HG03521 (cell line): Measurements from ENCODE around the gene SLC28A3.
"Not testable (repeated sequence)": the region's sequence is repeated elsewhere in the genome, so short reads cannot be mapped to it uniquely, and the experiment has no call there.

ENCODE experiments used
- ATAC-seq: cut with Tn5 transposase; IDR thresholded peaks from one replicate; pipeline ENCODE4 v1.9.1; 2021; ENCODE audit warnings: mild to moderate bottlenecking, moderate library complexity; ENCODE audit not compliant: unreplicated experiment

The SLC28A3 gene, protein sequence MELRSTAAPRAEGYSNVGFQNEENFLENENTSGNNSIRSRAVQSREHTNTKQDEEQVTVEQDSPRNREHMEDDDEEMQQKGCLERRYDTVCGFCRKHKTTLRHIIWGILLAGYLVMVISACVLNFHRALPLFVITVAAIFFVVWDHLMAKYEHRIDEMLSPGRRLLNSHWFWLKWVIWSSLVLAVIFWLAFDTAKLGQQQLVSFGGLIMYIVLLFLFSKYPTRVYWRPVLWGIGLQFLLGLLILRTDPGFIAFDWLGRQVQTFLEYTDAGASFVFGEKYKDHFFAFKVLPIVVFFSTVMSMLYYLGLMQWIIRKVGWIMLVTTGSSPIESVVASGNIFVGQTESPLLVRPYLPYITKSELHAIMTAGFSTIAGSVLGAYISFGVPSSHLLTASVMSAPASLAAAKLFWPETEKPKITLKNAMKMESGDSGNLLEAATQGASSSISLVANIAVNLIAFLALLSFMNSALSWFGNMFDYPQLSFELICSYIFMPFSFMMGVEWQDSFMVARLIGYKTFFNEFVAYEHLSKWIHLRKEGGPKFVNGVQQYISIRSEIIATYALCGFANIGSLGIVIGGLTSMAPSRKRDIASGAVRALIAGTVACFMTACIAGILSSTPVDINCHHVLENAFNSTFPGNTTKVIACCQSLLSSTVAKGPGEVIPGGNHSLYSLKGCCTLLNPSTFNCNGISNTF

DNA sequence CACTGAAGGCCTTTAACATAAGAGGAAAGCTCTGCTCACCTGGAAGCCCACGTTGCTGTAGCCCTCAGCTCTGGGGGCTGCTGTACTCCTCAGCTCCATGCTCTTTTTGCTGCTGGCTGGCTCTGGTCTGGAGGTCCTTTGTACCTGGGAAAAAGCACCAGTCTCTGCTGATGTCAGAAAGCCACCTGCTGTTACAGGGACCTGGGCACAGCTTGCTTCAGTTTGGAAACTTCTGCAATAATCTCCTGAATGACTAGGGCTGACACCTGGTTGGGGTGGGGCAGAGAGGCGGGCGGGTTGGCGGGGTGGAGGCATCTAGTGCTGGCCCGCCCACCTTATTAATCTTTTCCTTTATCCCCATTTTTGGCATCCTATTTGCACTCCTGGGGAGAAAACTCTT, at the start of gene SLC28A3:
TSS of gene SLC28A3 (minus strand) at position 224 of the 400 bp plus-strand sequence. CDS start at position 99, 125 bp downstream.
- no peak for ATAC-seq

DNA sequence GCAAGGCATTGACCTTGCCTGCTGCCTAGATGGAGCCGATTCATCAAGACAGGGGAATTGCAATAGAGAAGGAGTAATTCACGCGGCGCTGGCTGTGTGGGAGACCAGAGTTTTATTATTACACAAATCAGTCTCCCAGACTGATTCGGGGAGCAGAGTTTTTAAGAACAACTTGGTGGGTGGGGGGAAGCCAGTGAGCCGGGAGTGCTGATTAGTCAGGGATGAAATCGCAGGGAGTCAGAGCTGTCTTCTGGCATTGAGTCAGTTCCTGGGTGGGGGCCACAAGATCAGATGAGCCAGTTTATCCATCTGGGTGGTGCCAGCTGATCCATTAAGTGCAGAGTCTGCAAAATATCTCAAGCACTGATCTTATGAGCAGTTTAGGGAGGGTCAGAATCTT, 49.7 kb upstream of the SLC28A3 start:
- not testable (repeated sequence) for ATAC-seq

- ATAC-seq, result no peak
These were observed 47.3 kb upstream of the SLC28A3 start for GRCh38 chr9:84387821-84388220.

- no peak for ATAC-seq
These were observed 46.2 kb upstream of the SLC28A3 start for GRCh38 chr9:84386753-84387152.

DNA sequence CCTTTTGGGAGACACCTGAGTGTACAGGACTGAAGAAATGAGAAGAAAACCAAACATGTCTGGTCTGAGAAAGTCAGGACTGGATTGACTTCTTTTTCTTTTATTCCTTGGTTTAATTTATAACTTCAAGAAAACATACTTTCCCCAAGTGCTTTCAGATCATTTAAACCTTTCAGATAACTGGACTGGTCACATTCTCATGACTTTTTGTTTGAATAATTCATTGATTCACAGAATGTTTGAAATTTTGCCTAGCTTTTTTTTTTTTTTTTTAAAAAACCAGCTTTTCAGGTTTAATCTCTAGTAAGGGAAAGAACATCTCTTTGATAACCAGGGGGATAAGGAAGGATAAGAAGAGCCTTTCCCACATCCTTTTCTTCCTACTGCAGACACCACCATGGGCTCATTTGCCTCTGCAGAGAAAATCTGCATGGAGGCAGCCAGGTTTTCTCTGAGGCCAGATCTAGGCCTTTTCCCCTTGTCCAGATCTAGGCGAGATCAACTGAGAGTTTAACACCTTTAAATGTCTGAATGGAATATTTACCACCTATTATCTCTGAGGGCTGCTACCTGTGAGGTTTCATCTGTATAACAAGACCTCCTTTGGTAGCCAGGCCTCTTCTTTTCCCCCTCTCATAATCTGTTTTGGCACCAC, 45.0 kb upstream of the SLC28A3 start:
- no peak for ATAC-seq

DNA sequence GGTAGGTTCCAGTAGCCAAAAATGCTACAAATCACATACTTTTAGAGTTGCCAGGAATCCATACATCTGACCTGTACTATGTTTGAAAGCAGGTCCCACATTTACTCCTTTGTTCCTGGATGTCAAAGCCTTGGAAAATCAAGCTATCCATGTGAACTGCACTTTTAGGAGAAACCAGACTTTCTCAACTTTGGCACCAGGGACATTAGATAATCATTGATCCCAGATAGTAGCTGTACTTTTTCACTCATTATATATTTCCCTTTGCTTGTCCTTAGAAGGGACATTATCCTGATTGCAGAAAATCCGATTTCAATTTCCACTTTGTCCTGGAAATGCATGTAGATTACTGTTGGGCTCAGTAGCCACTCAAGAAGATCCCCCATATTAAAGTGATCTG, 44.1 kb upstream of the SLC28A3 start:
- ATAC-seq, result no peak

GRCh38 chr9:84383178-84383577, 42.6 kb upstream of the SLC28A3 start:
- no peak for ATAC-seq

DNA sequence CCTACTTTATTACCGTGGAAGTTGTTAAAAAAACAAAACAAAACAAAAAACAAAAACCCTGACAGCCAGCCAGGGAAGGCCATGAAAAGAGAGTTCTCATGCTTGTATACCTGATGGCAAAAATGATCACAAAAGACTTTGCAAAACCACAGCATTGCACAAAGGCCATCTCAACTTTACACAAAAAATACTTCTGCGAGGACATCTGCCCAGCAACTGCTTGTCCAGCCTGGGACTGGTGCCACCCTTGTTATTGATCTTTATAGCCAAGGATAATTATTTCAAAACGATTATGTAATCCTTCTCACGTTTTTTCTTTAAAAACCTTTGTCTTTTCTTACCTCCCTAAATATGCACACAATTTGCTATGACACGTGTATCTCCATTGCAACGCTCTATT, 42.2 kb upstream of the SLC28A3 start:
- no peak for ATAC-seq

- ATAC-seq, result no peak
These were observed 41.0 kb upstream of the SLC28A3 start for GRCh38 chr9:84381508-84381907.

DNA sequence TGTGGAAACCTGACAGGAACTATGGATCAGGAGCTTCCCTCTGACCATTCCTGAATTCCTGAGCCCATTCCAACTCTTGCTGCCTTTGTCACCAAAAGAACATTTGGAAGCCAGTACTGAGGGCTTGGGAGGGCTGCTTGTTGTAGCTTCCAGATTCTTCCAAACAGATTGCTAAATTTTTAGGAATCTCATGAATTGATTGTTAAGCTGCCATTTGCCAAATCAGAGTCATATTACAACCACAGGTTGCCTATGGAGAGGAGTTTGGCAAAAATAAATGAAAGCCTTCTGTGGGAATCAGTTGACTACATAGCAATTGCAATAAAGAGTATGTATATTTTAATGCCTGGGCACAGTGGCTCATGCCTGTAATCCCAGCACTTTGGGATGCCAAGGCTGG, 39.2 kb upstream of the SLC28A3 start:
- no peak for ATAC-seq

- ATAC-seq, result no peak
These were observed 35.4 kb upstream of the SLC28A3 start for GRCh38 chr9:84375954-84376353.

GRCh38 chr9:84374516-84374915, 34.0 kb upstream of the SLC28A3 start:
- no peak for ATAC-seq

DNA sequence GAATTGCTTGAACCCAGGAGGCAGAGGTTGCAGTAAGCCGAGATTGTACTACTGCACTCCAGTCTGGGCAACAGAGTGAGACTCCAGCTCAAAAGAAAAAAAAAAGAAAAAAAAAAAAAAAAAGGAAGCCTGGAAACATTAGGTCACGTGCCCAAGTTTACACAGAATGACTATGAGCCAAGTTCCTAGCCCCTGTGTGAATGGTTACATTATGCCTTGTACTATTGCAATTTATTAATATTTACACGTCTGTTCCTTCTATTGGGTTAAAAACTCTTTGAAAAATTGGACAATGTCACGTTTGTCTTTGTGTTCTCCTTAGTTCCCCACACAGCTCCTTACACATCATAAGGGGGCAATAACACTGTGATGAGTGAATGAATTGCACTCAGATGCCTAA, 33.5 kb upstream of the SLC28A3 start:
- ATAC-seq, result no peak

- no peak for ATAC-seq
These were observed 31.2 kb upstream of the SLC28A3 start for GRCh38 chr9:84371737-84372136.

- no peak for ATAC-seq
These were observed 28.0 kb upstream of the SLC28A3 start for GRCh38 chr9:84368601-84369000.

DNA sequence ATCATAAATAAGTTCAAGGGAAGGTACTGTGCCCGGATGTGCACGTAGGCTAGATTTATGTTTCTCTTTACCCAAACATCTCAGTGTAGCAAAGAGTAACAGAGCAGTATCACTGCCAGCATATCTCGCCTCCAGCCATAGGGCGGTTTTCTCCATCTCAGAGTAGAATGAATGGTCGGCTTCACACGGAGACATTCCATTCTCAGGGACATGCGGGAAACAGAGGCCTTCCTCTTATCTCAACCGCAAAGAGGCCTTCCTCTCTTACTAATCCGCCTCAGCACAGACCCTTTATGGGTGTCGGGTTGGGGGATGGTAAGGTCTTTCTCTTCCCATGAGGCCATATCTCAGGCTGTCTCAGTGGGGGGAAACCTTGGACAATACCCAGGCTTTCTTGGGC, 27.2 kb upstream of the SLC28A3 start:
- not testable (repeated sequence) for ATAC-seq

DNA sequence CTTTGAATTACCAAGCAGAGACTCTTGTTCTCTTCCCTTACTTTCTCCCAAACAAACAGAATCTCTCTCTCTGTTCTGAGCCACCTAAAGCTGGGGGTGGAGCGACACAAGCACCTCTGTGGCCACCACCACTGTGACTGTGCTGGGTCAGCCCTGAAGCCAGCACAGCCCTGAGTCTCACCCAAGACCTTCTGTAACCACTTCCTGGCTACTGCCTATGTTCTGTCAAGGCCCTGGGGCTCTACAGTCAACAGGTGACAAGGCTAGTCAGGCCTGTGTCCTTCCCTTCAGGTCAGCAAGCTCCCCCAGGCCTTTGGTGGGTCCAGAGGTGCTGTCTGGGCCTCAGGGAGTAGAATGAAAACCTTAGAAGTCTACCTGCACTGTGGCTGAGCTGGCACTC, 26.1 kb upstream of the SLC28A3 start:
- ATAC-seq, result no peak

DNA sequence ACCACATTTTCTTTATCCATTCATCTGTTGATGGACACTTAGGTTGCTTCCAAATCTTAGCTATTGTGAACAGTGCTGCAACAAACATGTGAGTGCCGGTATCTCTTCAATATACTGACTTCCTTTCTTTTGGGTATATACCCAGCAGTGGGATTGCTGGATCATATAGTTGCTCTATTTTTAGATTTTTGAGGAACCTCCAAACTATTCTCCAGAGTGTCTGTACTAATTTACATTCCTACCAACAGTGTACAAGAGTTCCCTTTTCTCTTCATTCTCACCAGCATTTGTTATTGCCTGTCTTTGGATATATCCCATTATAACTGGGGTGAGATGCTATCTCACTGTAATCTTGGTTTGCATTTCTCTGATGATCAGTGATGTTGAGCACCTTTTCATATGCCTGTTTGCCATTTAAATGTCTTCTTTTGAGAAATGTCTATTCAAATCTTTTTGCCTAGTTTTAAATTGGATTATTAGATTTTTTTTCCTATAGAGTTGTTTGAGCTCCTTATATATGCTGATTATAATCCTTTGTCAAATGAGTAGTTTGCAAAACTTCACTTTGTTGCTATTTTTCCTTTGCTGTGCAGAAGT, 24.4 kb upstream of the SLC28A3 start:
- ATAC-seq, result not testable (repeated sequence)

GRCh38 chr9:84361645-84362044, 21.1 kb upstream of the SLC28A3 start:
- ATAC-seq, result no peak

DNA sequence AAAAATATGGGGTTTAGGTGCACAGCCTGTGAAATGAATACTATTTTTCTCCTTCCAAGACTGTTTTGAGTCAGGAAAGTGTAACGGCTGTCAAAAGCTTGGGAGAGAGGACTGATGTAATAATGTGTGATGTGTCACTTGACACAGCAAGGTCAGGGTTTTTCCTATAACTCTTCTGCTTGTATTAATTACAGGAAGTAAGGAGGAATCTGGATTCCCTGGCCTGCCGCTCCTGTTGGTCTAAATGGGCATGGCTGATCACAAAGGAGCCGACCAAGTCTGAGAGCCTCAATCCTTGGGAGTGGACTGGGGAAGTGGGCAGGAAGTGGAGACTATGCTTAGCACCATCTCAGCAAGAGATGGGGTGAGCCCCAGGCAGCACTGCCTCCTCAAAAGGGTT, 16.7 kb upstream of the SLC28A3 start:
- ATAC-seq, result no peak

GRCh38 chr9:84354035-84354434, 13.5 kb upstream of the SLC28A3 start:
- no peak for ATAC-seq
